Naive thymus-derived CD4-positive, alpha-beta T cell (primary cell): ENCODE data around the gene MAP7D1. TPM values are rescaled to one million over a fixed set of nuclear protein-coding genes. Genes with fewer than 3 reads are reported as not detected.

Experiments used
- ATAC-seq: fragments of 150-1000 bp; cut with Tn5 transposase; 2 replicates; pipeline ENCODE4 v1.10.0; 2021; ENCODE audit warnings: mild to moderate bottlenecking, moderate library complexity
- CTCF ChIA-PET: fragments of 350-600 bp; sonication (Branson Sonifier 250); formaldehyde crosslinking; loops from one replicate; lab custom pipeline; 2021; ENCODE audit warnings: antibody characterized with exemption; lab: Charles Lee
- POLR2A ChIA-PET: fragments of 350-600 bp; sonication (Branson Sonifier 250); formaldehyde crosslinking; loops from one replicate; lab custom pipeline; 2021; ENCODE audit warnings: antibody characterized with exemption, inconsistent platforms; lab: Charles Lee
- DNase-seq, 9 donors: peaks; one replicate each; pipeline versions ENCODE4 v3.0.0 to v3.0.0-alpha.2; 2020 to 2022; ENCODE audit warnings: mixed read lengths in 1 of 9
- H3K27ac ChIP-seq: one replicate; pipeline ENCODE4 v1.7.0; 2013; ENCODE audit warnings: mild to moderate bottlenecking, low read depth, low read length, moderate library complexity
- H3K27me3 ChIP-seq, 2 donors: one replicate each; pipeline ENCODE4 v1.7.0; 2013; ENCODE audit warnings: low read length in 2 of 2, mild to moderate bottlenecking in 2 of 2, moderate library complexity in 2 of 2; ENCODE audit not compliant: control insufficient read depth in 2 of 2, insufficient read depth in 2 of 2
- H3K36me3 ChIP-seq, 3 experiments: 1 replicate in 2 of 3; 2 replicates in 1 of 3; pipeline ENCODE4 v1.7.0; 2013; ENCODE audit warnings: low read length in 3 of 3, mild to moderate bottlenecking in 3 of 3, moderate library complexity in 1 of 3; ENCODE audit not compliant: insufficient read depth in 3 of 3, control insufficient read depth in 2 of 3
- H3K4me1 ChIP-seq, 2 donors: one replicate each; pipeline ENCODE4 v1.7.0; 2013; ENCODE audit warnings: low read length in 2 of 2, mild to moderate bottlenecking in 2 of 2, moderate library complexity in 1 of 2; ENCODE audit not compliant: control insufficient read depth in 2 of 2, insufficient read depth in 2 of 2
- H3K4me3 ChIP-seq: 2 replicates; pipeline ENCODE4 v1.7.0; 2013; ENCODE audit warnings: mild to moderate bottlenecking, low read length
- H3K9me3 ChIP-seq, 3 experiments: 1 replicate in 2 of 3; 2 replicates in 1 of 3; pipeline ENCODE4 v1.7.0; 2013; ENCODE audit warnings: low read length in 3 of 3; ENCODE audit not compliant: control insufficient read depth in 2 of 3
- H3K27ac Mint-ChIP-seq, 9 donors: one replicate each; pipeline ENCODE4 v1.8.0; 2020 to 2022; ENCODE audit warnings: mixed read lengths in 9 of 9, mild to moderate bottlenecking in 8 of 9, moderate library complexity in 5 of 9, inconsistent platforms in 2 of 9
- H3K27me3 Mint-ChIP-seq, 5 donors: one replicate each; pipeline ENCODE4 v1.8.0; 2021 to 2022; ENCODE audit warnings: mixed read lengths in 5 of 5, mild to moderate bottlenecking in 1 of 5
- H3K36me3 Mint-ChIP-seq, 5 donors: one replicate each; pipeline ENCODE4 v1.8.0; 2020 to 2022; ENCODE audit warnings: mixed read lengths in 5 of 5, mild to moderate bottlenecking in 3 of 5, inconsistent platforms in 1 of 5
- H3K4me1 Mint-ChIP-seq, 7 donors: one replicate each; pipeline ENCODE4 v1.8.0; 2020 to 2022; ENCODE audit warnings: mixed read lengths in 7 of 7, mild to moderate bottlenecking in 3 of 7, inconsistent platforms in 1 of 7
- H3K4me3 Mint-ChIP-seq, 10 donors: one replicate each; pipeline ENCODE4 v1.8.0; 2020 to 2022; ENCODE audit warnings: mild to moderate bottlenecking in 10 of 10, mixed read lengths in 10 of 10, moderate library complexity in 6 of 10, inconsistent platforms in 2 of 10
- H3K9me3 Mint-ChIP-seq, 11 donors: one replicate each; pipeline ENCODE4 v1.8.0; 2020 to 2022; ENCODE audit warnings: mixed read lengths in 11 of 11, mild to moderate bottlenecking in 4 of 11, inconsistent platforms in 1 of 11, moderate library complexity in 1 of 11
- intact Hi-C, 2 donors: fragments of 100-400 bp; cut with micrococcal nuclease; formaldehyde crosslinking; loops; one replicate each; pipeline ENCODE4 v1.15.1; 2023
- polyA plus RNA-seq, 2 donors: library from polyadenylated mRNA; unstranded; fragments of 300-500 nt; fragmentation: Illumina TruSeq; gene quantifications; one replicate each; pipeline ENCODE4 v1.2.3, GENCODE V29; 2021
- total RNA-seq, 6 experiments: library from RNA in 5 of 6; stranded (reverse) in 5 of 6; gene quantifications; 1 replicate in 5 of 6; 2 replicates in 1 of 6; pipeline ENCODE4 v1.2.3 and lab custom pipeline; 2021 to 2026

The MAP7D1 gene
- total and polyA plus RNA-seq, 7 experiments from 2014 or later = 15.2 to 257 (median 232) TPM

DNA sequence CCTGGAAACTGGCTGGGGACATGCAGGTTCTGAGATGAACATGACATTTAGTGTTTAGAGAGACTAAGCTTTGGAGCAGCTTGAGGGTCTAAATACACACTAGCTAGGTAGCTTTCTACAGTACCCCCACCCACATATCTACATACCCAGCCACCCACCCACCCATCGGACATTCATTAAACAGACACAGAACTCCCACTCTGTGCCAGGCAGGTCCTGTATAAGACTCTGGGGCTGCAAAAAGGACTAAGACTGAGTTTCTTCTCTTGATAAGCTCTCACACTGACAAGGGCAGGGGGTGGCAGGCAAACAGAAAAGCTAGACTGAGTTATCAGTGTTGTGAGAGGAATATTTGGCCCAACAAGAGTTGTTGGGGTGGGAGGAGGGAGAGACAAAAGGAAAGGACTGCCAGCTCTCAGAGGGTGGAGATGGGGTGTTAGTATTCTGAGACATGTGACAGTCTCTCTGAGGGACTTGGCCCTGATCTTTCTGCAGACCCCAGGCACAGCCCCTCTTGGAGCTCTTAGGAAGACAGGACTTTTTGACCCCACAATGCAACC lies 6.8 kb downstream of the MAP7D1 start:
- ChIA-PET POLR2A (interaction anchor here (1.0 to 12.8 kb wide), 7 partner anchors 10 to 61 kb away, joined by 3 to 272 read pairs (median 23); partner anchors contain the start of genes MAP7D1, THRAP3 and TRAPPC3), CTCF (interaction anchor here (0.6 to 4.8 kb wide), 6 partner anchors 12 to 123 kb away, joined by 3 to 72 read pairs (median 8); partner anchors contain the start of gene TRAPPC3)
- peak overlapping the region; percentile 92 to 99 (median 97) for H3K27ac Mint-ChIP-seq
- no peaks in the 10 kb centered on the region for H3K9me3 ChIP-seq
- intact Hi-C loops = loop anchor here (1.0 to 5.0 kb wide), 4 partner anchors 13 to 1530 kb away; partner anchors contain the start of genes CDCA8 (in 1 of the 2), TRAPPC3 (in 1 of the 2) and ZMYM6 (in 1 of the 2)
- DNase-seq (no peak), ATAC-seq (no peak)
- peaks cover 62 to 92% (median 79%) of the 10 kb centered on the region in 7 donors for H3K4me1 Mint-ChIP-seq
- peaks cover 8 to 48% (median 13%) of the 10 kb centered on the region in 5 donors for H3K36me3 Mint-ChIP-seq
- peaks cover 59 to 60% of the 10 kb centered on the region in 2 donors for H3K4me1 ChIP-seq
- no peak overlapping the region for H3K4me3 ChIP-seq
- H3K4me3 Mint-ChIP-seq = peak overlapping the region; percentile 79 to 92 (median 87)
- no peaks in the 10 kb centered on the region for H3K27me3 ChIP-seq
- H3K27ac ChIP-seq = peak overlapping the region; percentile 94
- H3K9me3 Mint-ChIP-seq = peaks cover 0 to 3% (median 0%) of the 10 kb centered on the region in 11 donors
- H3K27me3 Mint-ChIP-seq = no peaks in the 10 kb centered on the region
- H3K36me3 ChIP-seq = peaks cover 0 to 11% (median 0%) of the 10 kb centered on the region in 3 experiments

DNA sequence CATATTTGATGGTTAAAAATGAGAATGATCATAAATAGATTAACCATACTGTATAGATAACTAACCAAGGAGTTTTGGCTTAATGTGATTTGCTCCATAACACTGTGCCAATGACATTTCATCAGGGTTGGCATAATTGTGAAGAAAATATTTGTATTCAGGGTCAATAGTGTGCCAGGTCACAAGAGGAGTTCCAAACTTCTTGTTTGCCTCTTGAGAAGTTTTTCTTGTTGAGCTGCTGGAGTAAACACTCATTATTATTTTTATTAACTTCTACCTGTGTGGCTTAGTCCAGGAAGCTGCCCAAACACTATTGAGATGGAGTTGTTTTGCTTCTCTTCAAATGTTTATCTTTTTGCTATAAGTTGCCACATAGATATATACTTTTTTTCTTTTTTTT lies 7.5 kb downstream of the MAP7D1 start:
- Mint-ChIP-seq H3K9me3 (peaks cover 0 to 3% (median 0%) of the 10 kb centered on the region in 11 donors), H3K27ac (peak overlapping the region; percentile 92 to 99 (median 97)), H3K27me3 (no peaks in the 10 kb centered on the region), H3K4me1 (peaks cover 58 to 92% (median 76%) of the 10 kb centered on the region in 7 donors), H3K4me3 (peak overlapping the region in 8 of 10 donors; percentile 46 to 92 (median 72)), H3K36me3 (peaks cover 10 to 42% (median 13%) of the 10 kb centered on the region in 5 donors)
- peaks cover 52 to 53% of the 10 kb centered on the region in 2 donors for H3K4me1 ChIP-seq
- peaks cover 0 to 13% (median 0%) of the 10 kb centered on the region in 3 experiments for H3K36me3 ChIP-seq
- DNase-seq = no peak
- intact Hi-C loops = loop anchor here (5.0 kb wide), 3 partner anchors 124 to 1529 kb away; partner anchors contain the start of genes CDCA8 (in 1 of the 2) and ZMYM6 (in 1 of the 2)
- no peaks in the 10 kb centered on the region for H3K27me3 ChIP-seq
- H3K9me3 ChIP-seq = no peaks in the 10 kb centered on the region
- ChIA-PET POLR2A (interaction anchor here (0.6 to 12.8 kb wide), 7 partner anchors 9 to 71 kb away, joined by 3 to 272 read pairs (median 23); partner anchors contain the start of genes MAP7D1, THRAP3 and TRAPPC3), CTCF (interaction anchor here (1.0 to 4.8 kb wide), 5 partner anchors 13 to 123 kb away, joined by 3 to 72 read pairs (median 11); partner anchors contain the start of gene TRAPPC3)
- H3K4me3 ChIP-seq = no peak overlapping the region
- peak overlapping the region; percentile 94 for H3K27ac ChIP-seq
- ATAC-seq = no peak

DNA sequence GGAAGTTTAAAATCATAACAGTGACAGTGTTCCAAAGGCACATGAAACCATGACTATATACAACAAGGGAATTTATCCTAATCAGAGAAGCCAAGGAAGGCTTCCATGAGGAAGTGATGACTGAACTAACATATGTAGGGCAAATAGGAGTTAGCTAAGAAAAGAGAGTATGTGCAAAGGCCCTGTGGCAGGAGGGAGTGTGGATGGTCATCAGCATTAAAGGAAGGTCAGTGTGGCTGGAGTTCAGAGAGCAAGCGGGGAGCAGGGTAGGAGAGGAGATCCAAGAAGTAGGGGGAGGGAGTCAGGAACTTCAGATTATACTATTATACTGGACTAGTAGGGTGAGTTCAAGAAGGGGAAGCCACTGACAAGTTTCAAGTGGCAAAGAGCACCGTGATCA lies 8.4 kb downstream of the MAP7D1 start:
- Mint-ChIP-seq H3K36me3 (peaks cover 10 to 36% (median 13%) of the 10 kb centered on the region in 5 donors), H3K4me1 (peaks cover 56 to 87% (median 74%) of the 10 kb centered on the region in 7 donors), H3K9me3 (peaks cover 0 to 3% (median 0%) of the 10 kb centered on the region in 11 donors), H3K4me3 (peak overlapping the region in 4 of 10 donors; percentile 8 to 54 (median 26)), H3K27me3 (no peaks in the 10 kb centered on the region), H3K27ac (peak overlapping the region in 8 of 9 donors; percentile 38 to 92 (median 82))
- POLR2A ChIA-PET = interaction anchor here (3.9 to 12.8 kb wide), 5 partner anchors 12 to 60 kb away, joined by 19 to 272 read pairs (median 63); partner anchors contain the start of genes MAP7D1, THRAP3 and TRAPPC3
- no peaks in the 10 kb centered on the region for H3K9me3 ChIP-seq
- ATAC-seq = no peak
- peaks cover 0 to 13% (median 0%) of the 10 kb centered on the region in 3 experiments for H3K36me3 ChIP-seq
- no peaks in the 10 kb centered on the region for H3K27me3 ChIP-seq
- CTCF ChIA-PET = interaction anchor here (1.3 to 4.8 kb wide), 3 partner anchors 15 to 24 kb away, joined by 8 to 62 read pairs (median 10); partner anchors contain the start of gene TRAPPC3
- peaks cover 45% of the 10 kb centered on the region in 2 donors for H3K4me1 ChIP-seq
- peak overlapping the region; percentile 40 for H3K27ac ChIP-seq
- no peak overlapping the region for H3K4me3 ChIP-seq
- intact Hi-C loops = loop anchor here (5.0 kb wide), 3 partner anchors 123 to 1528 kb away; partner anchors contain the start of genes CDCA8 (in 1 of the 2) and ZMYM6 (in 1 of the 2)
- DNase-seq = no peak

DNA sequence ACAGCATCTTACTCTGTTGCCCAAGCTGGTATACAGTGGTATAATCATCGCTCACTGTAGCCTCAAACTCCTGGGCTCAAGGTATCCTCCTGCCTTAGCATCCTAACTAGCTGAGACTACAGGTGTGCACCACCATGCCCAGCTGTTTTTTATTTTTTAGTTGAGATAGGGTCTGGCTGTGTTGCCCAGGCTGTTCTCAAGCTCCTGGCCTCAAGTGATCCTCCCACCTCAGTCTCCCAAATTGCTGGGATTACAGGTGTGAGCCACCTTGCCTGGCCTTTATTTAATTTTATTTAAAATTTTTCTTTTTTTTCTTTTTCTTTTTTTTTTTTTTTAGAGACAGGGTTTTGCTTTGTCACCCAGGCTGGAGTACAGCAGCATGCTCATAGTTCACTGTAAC lies 9.2 kb downstream of the MAP7D1 start:
- intact Hi-C loops = no loop called here
- H3K27ac Mint-ChIP-seq = peak overlapping the region in 7 of 9 donors; percentile 38 to 92 (median 67)
- H3K36me3 ChIP-seq = peaks cover 0 to 21% (median under 1%) of the 10 kb centered on the region in 3 experiments
- no peak for DNase-seq
- ChIA-PET POLR2A (interaction anchor here (6.5 to 12.8 kb wide), 2 partner anchors 12 to 23 kb away, joined by 68 to 272 read pairs; partner anchors contain the start of genes MAP7D1 and TRAPPC3), CTCF (interaction anchor here (1.3 to 2.5 kb wide), 2 partner anchors 15 to 23 kb away, joined by 8 to 10 read pairs; partner anchors contain the start of gene TRAPPC3)
- ATAC-seq = no peak
- H3K9me3 Mint-ChIP-seq = peaks cover 0 to 3% (median 0%) of the 10 kb centered on the region in 11 donors
- no peaks in the 10 kb centered on the region for H3K9me3 ChIP-seq
- no peaks in the 10 kb centered on the region for H3K27me3 Mint-ChIP-seq
- peak overlapping the region; percentile 26 for H3K27ac ChIP-seq
- peak overlapping the region in 2 of 10 donors; percentile 14 to 54 for H3K4me3 Mint-ChIP-seq
- peaks cover 10 to 35% (median 13%) of the 10 kb centered on the region in 5 donors for H3K36me3 Mint-ChIP-seq
- H3K4me1 ChIP-seq = peaks cover 37 to 38% of the 10 kb centered on the region in 2 donors
- H3K4me1 Mint-ChIP-seq = peaks cover 52 to 83% (median 71%) of the 10 kb centered on the region in 7 donors
- H3K4me3 ChIP-seq = no peak overlapping the region
- no peaks in the 10 kb centered on the region for H3K27me3 ChIP-seq

DNA sequence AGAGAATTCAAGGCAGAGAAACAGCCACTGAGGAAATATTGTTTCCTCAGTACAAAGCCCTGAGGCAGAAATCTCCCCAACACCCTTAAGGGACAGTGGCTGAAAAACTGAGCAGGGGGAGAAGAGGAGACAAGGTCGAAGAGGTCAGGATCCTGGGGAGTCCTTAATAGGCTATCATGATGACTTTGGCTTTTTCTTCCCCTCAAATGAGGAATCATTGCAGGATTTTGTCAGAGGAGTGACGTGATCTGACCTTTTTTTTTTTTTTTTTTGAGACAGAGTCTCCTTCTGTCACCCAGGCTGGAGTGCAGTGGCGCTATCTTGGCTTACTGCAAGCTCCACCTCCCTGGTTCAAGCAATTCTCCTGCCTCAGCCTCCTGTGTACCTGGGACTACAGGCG lies 10.2 kb downstream of the MAP7D1 start:
- H3K4me3 Mint-ChIP-seq = peak overlapping the region in 1 of 10 donors; percentile 25

More for the DNA sequence above, 10.2 kb downstream of the MAP7D1 start:
- H3K9me3 ChIP-seq = no peaks in the 10 kb centered on the region
- H3K36me3 Mint-ChIP-seq = peaks cover 10 to 34% (median 16%) of the 10 kb centered on the region in 5 donors
- peaks cover 0 to 31% (median 8%) of the 10 kb centered on the region in 3 experiments for H3K36me3 ChIP-seq
- ATAC-seq = no peak
- no peak overlapping the region for H3K4me3 ChIP-seq
- H3K9me3 Mint-ChIP-seq = peaks cover 0 to 3% (median 0%) of the 10 kb centered on the region in 11 donors
- no peaks in the 10 kb centered on the region for H3K27me3 ChIP-seq
- H3K27ac ChIP-seq = peak overlapping the region; percentile 52
- DNase-seq = no peak
- no peaks in the 10 kb centered on the region for H3K27me3 Mint-ChIP-seq
- ChIA-PET POLR2A (interaction anchor here (0.8 to 12.8 kb wide), 3 partner anchors 13 to 22 kb away, joined by 3 to 272 read pairs (median 6); partner anchors contain the start of genes MAP7D1 and TRAPPC3), CTCF (interaction anchor here (0.6 to 2.5 kb wide), 2 partner anchors 22 to 119 kb away, joined by 3 to 10 read pairs; no protein-coding TSS in a partner anchor)
- H3K4me1 Mint-ChIP-seq = peaks cover 52 to 80% (median 69%) of the 10 kb centered on the region in 7 donors
- intact Hi-C loops = no loop called here
- H3K4me1 ChIP-seq = peaks cover 29 to 31% of the 10 kb centered on the region in 2 donors
- peak overlapping the region; percentile 7 to 92 (median 85) for H3K27ac Mint-ChIP-seq
